Lower leg skin (tissue), 3 donors: ENCODE results near the gene SELENBP1.

Experiments used
- CTCF ChIP-seq, 3 donors: fragments of 450-650 bp; IDR thresholded peaks; one replicate each; pipeline ENCODE4 v1.5.1; 2016; ENCODE audit warnings: antibody characterized with exemption in 3 of 3, mild to moderate bottlenecking in 3 of 3, moderate library complexity in 2 of 3
- POLR2A ChIP-seq, 2 donors: fragments of 450-650 bp; IDR thresholded peaks; one replicate each; pipeline ENCODE4 v1.6.1; 2016 to 2017; ENCODE audit warnings: antibody characterized with exemption in 2 of 2, mild to moderate bottlenecking in 1 of 2, moderate library complexity in 1 of 2

- TF ChIP-seq CTCF (IDR thresholded peaks at IDR 0.05) (no peak), POLR2A (IDR thresholded peaks at IDR 0.05) (no peak)
These were observed 15.8 kb downstream of the SELENBP1 start for GRCh38 chr1:151356696-151357095.
